ENCODE data around the gene XPR1.

XPR1 gene

GRCh38 chr1:180892272-180892671, 260.4 kb downstream of the XPR1 start:
- Histone ChIP-seq H3K27me3 (replicated peaks; ENCODE audit: control insufficient read depth, insufficient read depth, low read length) (no peaks in the 10 kb centered on the region), H3K36me3 (ENCODE audit: control insufficient read depth, insufficient read depth, low read length) (no peaks in the 10 kb centered on the region), H3K4me3 (replicated peaks; ENCODE audit: low read depth, low read length) (no peak overlapping the region)
- TF ChIP-seq CTCF (IDR thresholded peaks at IDR 0.05; ENCODE audit: insufficient read depth, low read length, poor library complexity, severe bottlenecking): no peak
- no peak for DNase-seq (ENCODE audit: extremely low read depth, insufficient read length)

GRCh38 chr1:180892675-180893074, 260.9 kb downstream of the XPR1 start:
- no peak overlapping the region for H3K4me3 ChIP-seq (replicated peaks; ENCODE audit: low read depth, low read length)

GRCh38 chr1:180893614-180894013, 261.8 kb downstream of the XPR1 start:
- no peak for DNase-seq (ENCODE audit: extremely low read depth, insufficient read length)
- TF ChIP-seq CTCF (IDR thresholded peaks at IDR 0.05; ENCODE audit: insufficient read depth, low read length, poor library complexity, severe bottlenecking): no peak

More at GRCh38 chr1:180892675-180893074, 260.9 kb downstream of the XPR1 start:
- TF ChIP-seq CTCF (IDR thresholded peaks at IDR 0.05; ENCODE audit: insufficient read depth, low read length, poor library complexity, severe bottlenecking): no peak
- no peaks in the 10 kb centered on the region for H3K27me3 ChIP-seq (replicated peaks; ENCODE audit: control insufficient read depth, insufficient read depth, low read length)
- no peak for DNase-seq (ENCODE audit: extremely low read depth, insufficient read length)
- H3K36me3 ChIP-seq (ENCODE audit: control insufficient read depth, insufficient read depth, low read length): no peaks in the 10 kb centered on the region

GRCh38 chr1:180896161-180896560, 264.3 kb downstream of the XPR1 start:
- Histone ChIP-seq H3K27me3 (replicated peaks; ENCODE audit: control insufficient read depth, insufficient read depth, low read length) (no peaks in the 10 kb centered on the region), H3K4me3 (replicated peaks; ENCODE audit: low read depth, low read length) (no peak overlapping the region), H3K36me3 (ENCODE audit: control insufficient read depth, insufficient read depth, low read length) (no peaks in the 10 kb centered on the region)
- no peak for TF ChIP-seq CTCF (IDR thresholded peaks at IDR 0.05; ENCODE audit: insufficient read depth, low read length, poor library complexity, severe bottlenecking)
- no peak for DNase-seq (ENCODE audit: extremely low read depth, insufficient read length)

More at GRCh38 chr1:180893614-180894013, 261.8 kb downstream of the XPR1 start:
- no peaks in the 10 kb centered on the region for H3K27me3 ChIP-seq (replicated peaks; ENCODE audit: control insufficient read depth, insufficient read depth, low read length)
- H3K36me3 ChIP-seq (ENCODE audit: control insufficient read depth, insufficient read depth, low read length): no peaks in the 10 kb centered on the region
- no peak overlapping the region for H3K4me3 ChIP-seq (replicated peaks; ENCODE audit: low read depth, low read length)

GRCh38 chr1:180898441-180899219, 266.8 kb downstream of the XPR1 start:
- Histone ChIP-seq H3K4me3 (replicated peaks; ENCODE audit: low read depth, low read length) (no peak overlapping the region), H3K27me3 (replicated peaks; ENCODE audit: control insufficient read depth, insufficient read depth, low read length) (no peaks in the 10 kb centered on the region), H3K36me3 (ENCODE audit: control insufficient read depth, insufficient read depth, low read length) (no peaks in the 10 kb centered on the region)
- DNase-seq (ENCODE audit: extremely low read depth, insufficient read length): no peak
- TF ChIP-seq CTCF (IDR thresholded peaks at IDR 0.05; ENCODE audit: insufficient read depth, low read length, poor library complexity, severe bottlenecking): no peak
